WTC11 (cell line): ENCODE measurements around the gene TPRX1. TPM values are rescaled to one million over a fixed set of nuclear protein-coding genes. Genes with fewer than 3 reads are reported as not detected.

Experiments
- AR ChIP-seq: fragments of 250-450 bp; sonication (Bioruptor Pico); IDR thresholded peaks from 2 replicates; pipeline ENCODE4 v1.9.0; 2021; ENCODE audit warnings: mild to moderate bottlenecking
- ARID4B ChIP-seq: sonication (generic); formaldehyde crosslinking; IDR thresholded peaks from 2 replicates; pipeline ENCODE4 v1.8.0; 2023; ENCODE audit warnings: missing genetic modification reagents, mild to moderate bottlenecking, borderline replicate concordance
- ELF4 ChIP-seq: sonication (generic); formaldehyde crosslinking; IDR thresholded peaks from 2 replicates; pipeline ENCODE4 v1.8.1; 2022; ENCODE audit warnings: low read depth, mild to moderate bottlenecking, moderate library complexity, missing genetic modification reagents
- FOXJ3 ChIP-seq: sonication (generic); formaldehyde crosslinking; IDR thresholded peaks from 2 replicates; pipeline ENCODE4 v1.9.0; 2021; ENCODE audit warnings: missing genetic modification reagents, mild to moderate bottlenecking, borderline replicate concordance
- HMGXB4 ChIP-seq: sonication (generic); formaldehyde crosslinking; IDR thresholded peaks from 2 replicates; pipeline ENCODE4 v1.8.1; 2023; ENCODE audit warnings: mild to moderate bottlenecking, moderate library complexity, missing genetic modification reagents
- IRF1 ChIP-seq: sonication (generic); formaldehyde crosslinking; IDR thresholded peaks from 2 replicates; pipeline ENCODE4 v1.8.0; 2023; ENCODE audit warnings: missing genetic modification reagents
- MAX ChIP-seq: sonication (generic); formaldehyde crosslinking; IDR thresholded peaks from 2 replicates; pipeline ENCODE4 v1.8.0; 2022; ENCODE audit warnings: mild to moderate bottlenecking, missing genetic modification reagents
- NR1H2 ChIP-seq: sonication (generic); formaldehyde crosslinking; IDR thresholded peaks from 2 replicates; pipeline ENCODE4 v1.9.0; 2021; ENCODE audit warnings: mild to moderate bottlenecking, moderate library complexity, missing genetic modification reagents
- NR2C2 ChIP-seq: sonication (generic); formaldehyde crosslinking; IDR thresholded peaks from 2 replicates; pipeline ENCODE4 v1.8.0; 2022; ENCODE audit warnings: mild to moderate bottlenecking, missing genetic modification reagents
- NR3C1 ChIP-seq: sonication (generic); formaldehyde crosslinking; conservative IDR thresholded peaks from 2 replicates; pipeline ENCODE4 v1.8.1; 2023; ENCODE audit warnings: low read depth, mild to moderate bottlenecking, missing genetic modification reagents
- PREB ChIP-seq: sonication (generic); formaldehyde crosslinking; IDR thresholded peaks from 2 replicates; pipeline ENCODE4 v1.8.1; 2022; ENCODE audit warnings: mild to moderate bottlenecking, missing genetic modification reagents, moderate library complexity, borderline replicate concordance
- RORB ChIP-seq: fragments of 250-450 bp; sonication (Bioruptor Pico); IDR thresholded peaks from 2 replicates; pipeline ENCODE4 v1.9.0; 2021; ENCODE audit warnings: mild to moderate bottlenecking
- TCF7 ChIP-seq: sonication (generic); formaldehyde crosslinking; IDR thresholded peaks from 2 replicates; pipeline ENCODE4 v1.8.0; 2022; ENCODE audit warnings: mild to moderate bottlenecking, low read depth, missing genetic modification reagents, moderate library complexity
- USF2 ChIP-seq: sonication (generic); formaldehyde crosslinking; IDR thresholded peaks from 2 replicates; pipeline ENCODE4 v1.8.1; 2023; ENCODE audit warnings: mild to moderate bottlenecking, missing genetic modification reagents, moderate library complexity
- ZNF138 ChIP-seq: sonication (generic); formaldehyde crosslinking; conservative IDR thresholded peaks from 2 replicates; pipeline ENCODE4 v1.8.1; 2022; ENCODE audit warnings: mild to moderate bottlenecking, moderate library complexity, missing genetic modification reagents
- ZNF317 ChIP-seq: sonication (generic); formaldehyde crosslinking; IDR thresholded peaks from 2 replicates; pipeline ENCODE4 v1.8.1; 2023; ENCODE audit warnings: low read depth, mild to moderate bottlenecking, moderate library complexity, missing genetic modification reagents, borderline replicate concordance
- ZNF396 ChIP-seq: fragments of 250-450 bp; sonication (Bioruptor Pico); IDR thresholded peaks from 2 replicates; pipeline ENCODE4 v1.8.0; 2021; ENCODE audit warnings: mild to moderate bottlenecking, moderate library complexity, borderline replicate concordance
- ZSCAN18 ChIP-seq: fragments of 250-450 bp; sonication (Bioruptor Pico); IDR thresholded peaks from 2 replicates; pipeline ENCODE4 v2.1.2; 2022; ENCODE audit warnings: mild to moderate bottlenecking, moderate library complexity
- total RNA-seq: library from RNA; stranded (reverse); gene quantifications from 3 replicates; pipeline ENCODE4 v1.2.3, GENCODE V29; 2021

Gene TPRX1
- total RNA-seq, 1 experiment from 2014 or later: not detected

GRCh38 chr19:47778049-47778953 lies 26.1 kb downstream of the TPRX1 start, which contains the start of gene SELENOW (continued):
- TF ChIP-seq ELF4 (CRISPR knock-in tag): no peak
- no peak for TF ChIP-seq ZSCAN18 (CRISPR knock-in tag)
- TF ChIP-seq FOXJ3 (CRISPR knock-in tag): no peak
- TF ChIP-seq ZNF138 (CRISPR knock-in tag): peak; percentile 28; the same call in 1 of the 2 replicates
- TF ChIP-seq MAX (CRISPR knock-in tag): peak; percentile 63
- TF ChIP-seq NR1H2 (CRISPR knock-in tag): no peak
- no peak for TF ChIP-seq TCF7 (CRISPR knock-in tag)
- no peak for TF ChIP-seq NR2C2 (CRISPR knock-in tag)
- no peak; the same call in 1 of the 2 replicates for TF ChIP-seq USF2 (CRISPR knock-in tag)
- no peak for TF ChIP-seq ZNF396 (CRISPR knock-in tag)
- no peak; the same call in 1 of the 2 replicates for TF ChIP-seq NR3C1 (CRISPR knock-in tag)
- TF ChIP-seq ZNF317 (CRISPR knock-in tag): no peak
- 0 out of 2 replicates have a peak, but pooled peaks have one; percentile 13 for TF ChIP-seq PREB (CRISPR knock-in tag)
- peak; percentile 55; the same call in 1 of the 2 replicates for TF ChIP-seq HMGXB4 (CRISPR knock-in tag)
- no peak for TF ChIP-seq RORB (CRISPR knock-in tag)
- TF ChIP-seq IRF1: 0 out of 2 replicates have a peak, but pooled peaks have one; percentile 23
- TF ChIP-seq ARID4B: peak; percentile 42; the same call in 1 of the 2 replicates
- no peak for TF ChIP-seq AR
